Measurements from ENCODE around the gene ASCL5.

ASCL5 gene

DNA sequence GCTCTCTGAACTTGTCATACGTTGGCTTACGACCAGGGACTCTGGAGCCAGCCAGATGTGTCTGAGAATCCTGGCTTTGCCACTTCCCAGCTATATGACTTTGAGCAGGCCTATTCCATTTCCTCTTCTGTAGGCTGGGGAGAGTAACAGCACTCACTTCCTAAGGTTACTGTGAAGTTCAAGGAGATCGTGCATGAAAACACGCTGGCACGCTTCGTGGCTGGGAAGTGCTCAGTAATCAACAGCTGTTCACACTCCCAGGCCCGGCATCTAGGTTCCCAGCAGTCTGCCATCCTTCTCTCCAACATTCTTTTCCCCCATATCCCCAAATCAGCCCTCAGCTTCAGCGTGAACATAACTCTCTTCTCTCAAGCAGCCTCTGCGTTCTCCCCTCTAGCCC is 2.0 kb downstream of the ASCL5 start:
- TF ChIP-seq, protein P1, sequence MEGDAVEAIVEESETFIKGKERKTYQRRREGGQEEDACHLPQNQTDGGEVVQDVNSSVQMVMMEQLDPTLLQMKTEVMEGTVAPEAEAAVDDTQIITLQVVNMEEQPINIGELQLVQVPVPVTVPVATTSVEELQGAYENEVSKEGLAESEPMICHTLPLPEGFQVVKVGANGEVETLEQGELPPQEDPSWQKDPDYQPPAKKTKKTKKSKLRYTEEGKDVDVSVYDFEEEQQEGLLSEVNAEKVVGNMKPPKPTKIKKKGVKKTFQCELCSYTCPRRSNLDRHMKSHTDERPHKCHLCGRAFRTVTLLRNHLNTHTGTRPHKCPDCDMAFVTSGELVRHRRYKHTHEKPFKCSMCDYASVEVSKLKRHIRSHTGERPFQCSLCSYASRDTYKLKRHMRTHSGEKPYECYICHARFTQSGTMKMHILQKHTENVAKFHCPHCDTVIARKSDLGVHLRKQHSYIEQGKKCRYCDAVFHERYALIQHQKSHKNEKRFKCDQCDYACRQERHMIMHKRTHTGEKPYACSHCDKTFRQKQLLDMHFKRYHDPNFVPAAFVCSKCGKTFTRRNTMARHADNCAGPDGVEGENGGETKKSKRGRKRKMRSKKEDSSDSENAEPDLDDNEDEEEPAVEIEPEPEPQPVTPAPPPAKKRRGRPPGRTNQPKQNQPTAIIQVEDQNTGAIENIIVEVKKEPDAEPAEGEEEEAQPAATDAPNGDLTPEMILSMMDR (IDR thresholded peaks at IDR 0.05) = no peak
- no peaks in the 10 kb centered on the region for H3K79me2 ChIP-seq
- no peaks in the 10 kb centered on the region for H3K9me3 ChIP-seq (ENCODE audit: control insufficient read depth, low read length)
- no peak overlapping the region for H3K9ac ChIP-seq
- no peak overlapping the region for H2AFZ ChIP-seq
- peaks cover 5% of the 10 kb centered on the region for H3K27me3 ChIP-seq (ENCODE audit: control insufficient read depth, insufficient read depth, low read length)
- no peaks in the 10 kb centered on the region for H3K36me3 ChIP-seq (ENCODE audit: control insufficient read depth, insufficient read depth, low read length)
- no peak overlapping the region for H3K4me3 ChIP-seq (ENCODE audit: low read depth, low read length)
- no peak overlapping the region for H3K27ac ChIP-seq
- H3K4me1 ChIP-seq = no peaks in the 10 kb centered on the region
- no peak overlapping the region for H3K4me2 ChIP-seq (ENCODE audit: low read length)

GRCh38 chr1:201123866-201124265 is 3.1 kb downstream of the ASCL5 start:
- Histone ChIP-seq H2AFZ (no peak overlapping the region), H3K4me3 (ENCODE audit: low read depth, low read length) (no peak overlapping the region), H3K9me3 (ENCODE audit: control insufficient read depth, low read length) (no peaks in the 10 kb centered on the region), H3K4me1 (no peaks in the 10 kb centered on the region), H3K27ac (no peak overlapping the region), H3K79me2 (no peaks in the 10 kb centered on the region), H3K36me3 (ENCODE audit: control insufficient read depth, insufficient read depth, low read length) (no peaks in the 10 kb centered on the region), H3K27me3 (ENCODE audit: control insufficient read depth, insufficient read depth, low read length) (peaks cover 5% of the 10 kb centered on the region), H3K4me2 (ENCODE audit: low read length) (no peak overlapping the region), H3K9ac (no peak overlapping the region)
- TF ChIP-seq, protein P1 (IDR thresholded peaks at IDR 0.05) = no peak

- no peak overlapping the region for H3K9ac ChIP-seq
- no peak overlapping the region for H3K4me3 ChIP-seq (ENCODE audit: low read depth, low read length)
- TF ChIP-seq, protein P1 (IDR thresholded peaks at IDR 0.05) = no peak
- no peaks in the 10 kb centered on the region for H3K9me3 ChIP-seq (ENCODE audit: control insufficient read depth, low read length)
- H3K4me2 ChIP-seq (ENCODE audit: low read length) = no peak overlapping the region
- H2AFZ ChIP-seq = no peak overlapping the region
- no peaks in the 10 kb centered on the region for H3K4me1 ChIP-seq
- H3K36me3 ChIP-seq (ENCODE audit: control insufficient read depth, insufficient read depth, low read length) = no peaks in the 10 kb centered on the region
- H3K79me2 ChIP-seq = no peaks in the 10 kb centered on the region
- no peak overlapping the region for H3K27ac ChIP-seq
- peaks cover 5% of the 10 kb centered on the region for H3K27me3 ChIP-seq (ENCODE audit: control insufficient read depth, insufficient read depth, low read length)
Measured at GRCh38 chr1:201122321-201122957, 4.5 kb downstream of the ASCL5 start.

- Histone ChIP-seq H3K9ac (no peak overlapping the region), H3K4me3 (ENCODE audit: low read depth, low read length) (no peak overlapping the region), H2AFZ (no peak overlapping the region), H3K9me3 (ENCODE audit: control insufficient read depth, low read length) (no peaks in the 10 kb centered on the region), H3K27ac (no peak overlapping the region), H3K36me3 (ENCODE audit: control insufficient read depth, insufficient read depth, low read length) (no peaks in the 10 kb centered on the region), H3K79me2 (no peaks in the 10 kb centered on the region), H3K27me3 (ENCODE audit: control insufficient read depth, insufficient read depth, low read length) (peaks cover 5% of the 10 kb centered on the region), H3K4me1 (no peaks in the 10 kb centered on the region), H3K4me2 (ENCODE audit: low read length) (no peak overlapping the region)
- TF ChIP-seq, protein P1 (IDR thresholded peaks at IDR 0.05) = peak; percentile 24
Measured at GRCh38 chr1:201119206-201120197, 7.5 kb downstream of the ASCL5 start.

All from parathyroid adenoma (tissue), 2 donors.